GM18951 (cell line): Measurements from ENCODE around the gene UGT1A5.
"Not testable (repeated sequence)": the region's sequence is repeated elsewhere in the genome, so short reads cannot be mapped to it uniquely, and the experiment has no call there.

ENCODE experiments used
- POLR2A ChIP-seq: IDR thresholded peaks from 4 replicates; pipeline ENCODE4 v1.6.1; 2011; ENCODE audit warnings: mild to moderate bottlenecking; ENCODE audit not compliant: insufficient read length, insufficient read depth; ENCODE audit errors: extremely low read depth
- in situ Hi-C: fragments of 300-500 bp; cut with MboI; formaldehyde crosslinking; loops from one replicate; pipeline ENCODE4 v1.12.0; 2022; ENCODE audit warnings: low sequenced_read_pairs, mixed read lengths, inconsistent platforms; ENCODE audit not compliant: unreplicated experiment

Gene UGT1A5

GRCh38 chr2:233688341-233688740 lies 24.4 kb upstream of the UGT1A5 start:
- in situ Hi-C loops = no loop called here
- no peak for TF ChIP-seq POLR2A

DNA sequence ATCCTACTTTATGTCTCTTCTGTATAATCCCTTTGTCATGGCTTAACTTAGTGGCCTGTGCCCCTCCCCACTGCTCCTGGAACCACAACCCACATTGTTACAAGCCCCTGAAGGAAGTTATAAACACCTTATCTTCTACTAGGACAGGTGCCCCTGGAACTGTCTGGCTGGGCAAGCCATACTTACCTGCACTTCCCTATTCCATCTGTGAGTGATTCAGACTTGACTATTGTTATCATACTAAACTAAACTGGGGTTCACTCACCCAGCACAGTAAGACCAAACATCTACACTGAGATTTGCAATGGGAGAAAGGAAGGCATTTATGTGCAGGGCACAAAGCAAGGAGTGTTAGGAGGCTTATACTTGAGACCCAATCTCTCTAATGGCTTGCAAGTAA lies 23.7 kb upstream of the UGT1A5 start:
- no peak for TF ChIP-seq POLR2A
- in situ Hi-C loops = no loop called here

DNA sequence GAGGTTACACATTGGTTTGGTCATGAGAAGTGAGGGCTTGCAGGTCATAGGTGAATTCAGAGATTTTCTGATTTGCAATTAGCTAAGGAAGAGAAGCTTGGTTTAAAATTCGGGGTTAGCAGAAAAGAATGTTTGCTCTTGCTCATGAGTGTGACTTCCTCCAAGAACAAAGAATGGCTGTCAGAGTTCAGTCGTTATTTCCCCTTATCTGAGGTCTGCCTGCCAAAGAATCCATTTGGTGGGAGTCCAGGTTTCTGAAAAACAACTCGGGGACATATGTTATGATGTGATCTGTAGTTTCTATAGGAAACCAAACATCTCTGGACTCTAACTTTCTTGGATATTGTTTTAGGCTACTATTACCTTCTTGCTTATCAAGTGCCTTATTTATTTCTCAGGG lies 23.2 kb upstream of the UGT1A5 start:
- in situ Hi-C loops = no loop called here

DNA sequence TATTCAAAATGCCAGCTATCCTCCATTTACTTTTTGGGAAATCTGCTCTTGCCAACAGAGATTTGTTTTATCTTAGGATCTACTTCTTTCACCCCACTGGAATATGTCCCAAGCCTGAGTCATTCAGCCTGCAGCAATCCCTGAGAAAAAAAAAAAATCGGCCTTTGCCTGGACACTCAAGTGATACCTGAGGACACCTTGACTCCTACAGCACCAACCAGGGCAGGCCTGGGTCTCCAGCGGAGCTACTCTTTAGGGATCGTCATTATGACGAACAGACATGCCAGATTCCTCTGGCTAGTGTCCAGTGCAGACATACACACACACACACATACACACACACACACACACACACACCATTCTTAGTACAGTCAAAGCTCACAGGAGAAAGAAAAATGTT lies 22.3 kb upstream of the UGT1A5 start:
- TF ChIP-seq POLR2A = no peak
- in situ Hi-C loops = no loop called here

More for the DNA sequence above, 23.2 kb upstream of the UGT1A5 start:
- no peak for TF ChIP-seq POLR2A

DNA sequence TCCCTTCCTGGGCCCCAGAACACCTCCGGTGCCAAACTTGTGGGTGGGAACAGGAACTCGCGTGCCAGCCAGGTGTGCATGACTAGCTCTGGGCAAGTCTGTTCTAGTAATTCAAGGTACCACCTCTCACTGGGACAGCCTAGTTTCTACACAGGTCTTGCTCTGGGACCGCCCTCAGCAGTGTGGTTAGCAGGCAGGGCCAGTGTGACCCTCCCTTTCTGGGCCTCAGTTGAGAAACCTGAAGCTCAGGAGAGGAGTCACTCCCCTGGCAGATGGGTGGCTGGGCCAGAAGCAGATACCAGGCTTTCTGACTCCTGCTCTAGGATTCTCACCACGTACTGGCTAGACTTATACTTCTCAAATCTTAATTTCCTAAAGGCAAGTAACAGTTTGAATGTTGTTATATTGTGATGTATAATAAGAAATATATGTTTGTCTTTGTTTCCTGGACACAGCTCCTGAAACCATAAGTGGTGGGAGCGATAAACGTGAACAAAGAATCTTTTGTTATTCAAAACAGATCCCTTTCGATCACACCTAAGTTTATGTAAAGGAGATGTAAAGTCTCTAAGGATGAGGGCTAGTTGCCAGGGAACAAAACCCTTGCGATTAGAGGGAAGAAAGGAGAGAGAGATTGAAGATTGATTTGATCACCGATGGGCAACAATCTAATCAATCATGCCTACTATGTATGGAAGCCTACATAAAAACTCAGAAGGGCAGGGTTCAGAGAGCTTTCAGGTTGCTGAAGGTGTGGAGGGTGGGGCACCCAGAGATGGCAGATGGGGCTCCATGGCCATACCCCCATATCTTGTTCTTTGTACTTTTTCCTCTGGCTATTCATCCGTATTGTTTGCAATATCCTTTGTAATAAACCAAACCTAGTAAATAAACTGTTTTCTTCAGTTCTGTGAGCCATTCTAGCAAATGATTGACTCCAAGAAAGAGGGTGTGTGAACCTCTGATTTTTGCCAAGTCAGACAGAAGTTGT lies 21.0 kb upstream of the UGT1A5 start:
- no peak for TF ChIP-seq POLR2A
- in situ Hi-C loops = no loop called here

DNA sequence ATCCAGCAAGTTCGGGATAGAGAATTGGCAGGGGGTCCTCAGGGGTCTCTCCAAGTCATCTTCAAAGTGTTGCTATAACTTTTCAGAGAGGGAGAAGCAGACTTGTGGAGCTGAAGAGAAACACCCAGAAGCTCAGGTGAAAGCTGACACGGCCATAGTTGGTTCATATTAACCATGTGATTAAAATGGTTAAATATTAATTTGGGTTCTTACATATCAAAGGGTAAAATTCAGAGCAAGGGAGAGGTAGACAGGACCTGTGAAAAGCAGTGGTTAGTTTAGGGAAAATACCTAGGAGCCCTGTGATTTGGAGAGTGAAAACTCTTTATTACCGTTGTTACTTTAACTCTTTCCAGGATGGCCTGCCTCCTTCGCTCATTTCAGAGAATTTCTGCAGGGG lies 20.1 kb upstream of the UGT1A5 start, which contains the start of gene UGT1A6:
TSS of gene UGT1A6 (plus strand) at position 243 of the 400 bp plus-strand sequence. CDS start at position 358, 115 bp downstream.
- no peak for TF ChIP-seq POLR2A
- in situ Hi-C loops = no loop called here

GRCh38 chr2:233693963-233694362 lies 18.7 kb upstream of the UGT1A5 start:
- in situ Hi-C loops = no loop called here
- no peak for TF ChIP-seq POLR2A

GRCh38 chr2:233698740-233699139 lies 14.0 kb upstream of the UGT1A5 start:
- no peak for TF ChIP-seq POLR2A
- in situ Hi-C loops = no loop called here

DNA sequence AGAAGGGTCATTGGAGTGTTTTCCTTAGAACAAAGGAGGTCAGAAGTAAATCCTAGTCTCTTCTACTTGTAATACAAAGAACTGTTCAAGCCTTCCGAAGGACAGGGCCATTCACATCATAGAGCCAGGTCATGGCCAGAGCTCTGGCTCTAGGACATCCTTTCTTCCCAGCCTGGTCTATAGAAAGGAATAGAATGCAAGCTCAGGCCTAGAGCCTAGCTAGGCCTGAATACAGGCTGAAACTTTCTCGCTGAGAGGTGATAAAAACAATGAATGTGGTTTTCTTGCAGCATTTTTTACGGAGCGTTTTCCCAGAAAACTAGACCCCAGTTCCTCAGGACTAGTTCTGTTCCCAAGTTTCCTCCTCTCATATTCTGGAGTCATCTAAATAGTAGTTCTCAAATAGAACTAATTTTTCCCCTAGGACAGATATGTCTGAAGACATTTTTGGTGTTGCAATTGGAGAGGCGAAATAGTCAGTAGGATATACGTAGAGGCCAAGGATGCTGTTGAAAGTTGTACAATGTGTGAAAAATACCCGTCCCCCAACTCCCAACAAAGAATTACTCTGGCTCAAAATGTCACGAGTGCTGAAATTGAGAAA lies 13.2 kb upstream of the UGT1A5 start:
- in situ Hi-C loops = no loop called here
- TF ChIP-seq POLR2A = no peak

GRCh38 chr2:233700028-233700635 lies 12.6 kb upstream of the UGT1A5 start:
- in situ Hi-C loops = no loop called here
- TF ChIP-seq POLR2A = no peak

DNA sequence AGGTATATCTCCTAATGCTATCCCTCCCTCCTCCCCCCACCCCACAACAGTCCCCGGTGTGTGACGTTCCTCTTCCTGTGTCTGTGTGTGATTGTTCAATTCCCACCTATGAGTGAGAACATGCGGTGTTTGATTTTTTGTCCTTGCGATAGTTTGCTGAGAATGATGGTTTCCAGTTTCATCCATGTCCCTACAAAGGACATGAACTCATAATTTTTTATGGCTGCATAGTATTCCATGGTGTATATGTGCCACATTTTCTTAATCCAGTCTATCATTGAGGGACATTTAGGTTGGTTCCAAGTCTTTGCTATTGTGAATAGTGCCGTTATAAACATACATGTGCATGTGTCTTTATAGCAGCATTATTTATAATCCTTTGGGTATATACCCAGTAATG lies 11.9 kb upstream of the UGT1A5 start:
- in situ Hi-C loops = not testable (repeated sequence)

DNA sequence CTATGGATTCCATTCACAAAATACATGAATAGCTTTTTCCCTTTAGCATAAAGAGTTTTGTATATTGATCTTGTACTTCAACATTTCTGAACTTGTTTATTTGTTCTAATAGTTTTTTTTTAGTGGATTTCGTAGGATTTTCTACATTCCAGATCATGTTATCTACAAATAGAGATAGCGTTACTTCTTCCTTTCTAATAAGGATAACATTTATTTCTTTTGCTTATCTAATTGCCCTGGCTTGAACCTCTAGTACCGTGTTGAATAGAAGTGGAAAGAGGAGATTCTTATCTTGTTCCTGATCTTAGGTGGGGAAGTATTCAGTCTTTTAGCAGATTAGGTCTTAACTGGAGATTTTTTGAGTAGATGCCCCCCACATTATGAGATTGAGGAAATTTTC lies 10.5 kb upstream of the UGT1A5 start:
- in situ Hi-C loops = no loop called here
- no peak for TF ChIP-seq POLR2A

- in situ Hi-C loops = no loop called here
These were observed 6.7 kb upstream of the UGT1A5 start for GRCh38 chr2:233705911-233706506.

DNA sequence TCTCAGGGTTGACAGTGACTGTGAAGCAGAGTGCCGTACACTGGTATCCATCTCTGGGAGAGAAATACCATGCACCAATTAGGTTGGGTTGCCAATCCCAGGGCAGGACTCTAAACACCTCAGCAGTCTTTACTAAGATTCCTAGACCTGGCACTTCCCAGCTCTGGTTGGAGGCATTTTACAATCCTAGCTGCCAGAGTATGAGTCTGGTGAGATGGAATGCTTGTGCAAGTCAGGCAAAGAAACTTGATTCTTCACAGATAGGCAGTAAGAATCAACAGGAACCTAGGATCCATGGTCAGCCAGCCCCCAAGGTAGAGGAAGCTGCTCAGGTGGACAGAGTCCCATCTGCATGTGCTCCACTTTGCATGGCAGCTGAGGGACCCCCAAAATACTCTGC lies 6.0 kb upstream of the UGT1A5 start:
- no peak for TF ChIP-seq POLR2A
- in situ Hi-C loops = no loop called here

More at GRCh38 chr2:233705911-233706506, 6.7 kb upstream of the UGT1A5 start:
- TF ChIP-seq POLR2A = no peak
